ENCODE data around the gene MED12L.
"Not testable (repeated sequence)": the region's sequence is repeated elsewhere in the genome, so short reads cannot be mapped to it uniquely, and the experiment has no call there.

MED12L gene

DNA sequence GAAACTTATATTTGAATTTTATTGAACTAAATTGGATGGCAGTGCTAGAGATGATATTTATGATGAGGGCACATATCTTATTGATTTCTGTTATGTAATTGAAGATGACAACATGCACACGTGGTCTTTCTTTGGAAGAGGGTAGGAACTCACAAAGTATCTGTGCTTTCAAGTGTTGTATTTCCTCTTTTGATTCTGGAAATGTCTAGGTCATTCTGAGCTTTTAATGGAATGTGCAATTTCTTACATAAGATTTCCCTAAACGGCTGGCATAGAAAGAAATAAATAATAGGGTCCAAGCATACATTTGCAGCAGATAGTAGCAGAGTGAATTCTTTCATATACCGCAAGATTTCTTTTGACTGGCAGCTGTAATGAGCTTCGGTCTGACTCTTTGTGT is 127.7 kb downstream of the MED12L start:
- no peak for DNase-seq

DNA sequence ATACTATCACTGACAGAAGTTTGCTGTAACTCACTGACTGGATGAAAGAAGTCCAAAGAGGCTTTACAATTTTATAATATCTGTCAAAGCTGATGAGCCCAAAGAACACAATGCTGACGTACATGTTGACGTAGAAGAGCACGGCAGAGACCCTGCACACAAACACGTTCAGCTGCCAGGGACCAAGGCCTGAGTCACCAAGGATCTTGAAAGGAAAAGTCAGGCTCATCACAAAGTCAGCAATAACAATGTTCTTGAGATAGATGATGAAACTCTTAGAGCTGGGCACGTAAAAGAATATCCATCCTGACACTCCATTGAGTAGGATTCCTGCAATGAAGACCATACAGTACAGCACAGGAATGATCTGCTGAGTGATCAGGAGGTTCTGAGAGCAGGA is 128.4 kb downstream of the MED12L start:
- DNase-seq = no peak

DNA sequence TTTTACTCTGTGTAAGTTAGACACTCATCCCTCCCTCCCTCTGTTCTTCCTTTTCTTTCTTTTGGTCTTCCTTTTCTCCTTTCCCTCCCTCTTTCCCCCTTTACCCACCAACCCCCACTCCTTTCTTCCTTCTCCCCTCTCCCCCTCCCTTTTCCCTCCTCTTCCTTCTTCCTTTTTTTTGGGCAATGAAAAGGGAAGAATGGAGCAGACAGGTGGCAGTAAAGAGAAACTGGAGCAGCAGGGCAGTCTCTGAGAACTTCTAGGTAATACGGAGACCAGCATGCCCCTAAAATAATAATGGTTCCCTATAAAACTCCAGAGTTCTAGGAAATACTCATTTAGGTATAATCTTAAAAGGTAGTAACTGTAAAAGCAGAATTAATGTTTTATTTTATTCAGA is 129.0 kb downstream of the MED12L start:
- DNase-seq = no peak

DNA sequence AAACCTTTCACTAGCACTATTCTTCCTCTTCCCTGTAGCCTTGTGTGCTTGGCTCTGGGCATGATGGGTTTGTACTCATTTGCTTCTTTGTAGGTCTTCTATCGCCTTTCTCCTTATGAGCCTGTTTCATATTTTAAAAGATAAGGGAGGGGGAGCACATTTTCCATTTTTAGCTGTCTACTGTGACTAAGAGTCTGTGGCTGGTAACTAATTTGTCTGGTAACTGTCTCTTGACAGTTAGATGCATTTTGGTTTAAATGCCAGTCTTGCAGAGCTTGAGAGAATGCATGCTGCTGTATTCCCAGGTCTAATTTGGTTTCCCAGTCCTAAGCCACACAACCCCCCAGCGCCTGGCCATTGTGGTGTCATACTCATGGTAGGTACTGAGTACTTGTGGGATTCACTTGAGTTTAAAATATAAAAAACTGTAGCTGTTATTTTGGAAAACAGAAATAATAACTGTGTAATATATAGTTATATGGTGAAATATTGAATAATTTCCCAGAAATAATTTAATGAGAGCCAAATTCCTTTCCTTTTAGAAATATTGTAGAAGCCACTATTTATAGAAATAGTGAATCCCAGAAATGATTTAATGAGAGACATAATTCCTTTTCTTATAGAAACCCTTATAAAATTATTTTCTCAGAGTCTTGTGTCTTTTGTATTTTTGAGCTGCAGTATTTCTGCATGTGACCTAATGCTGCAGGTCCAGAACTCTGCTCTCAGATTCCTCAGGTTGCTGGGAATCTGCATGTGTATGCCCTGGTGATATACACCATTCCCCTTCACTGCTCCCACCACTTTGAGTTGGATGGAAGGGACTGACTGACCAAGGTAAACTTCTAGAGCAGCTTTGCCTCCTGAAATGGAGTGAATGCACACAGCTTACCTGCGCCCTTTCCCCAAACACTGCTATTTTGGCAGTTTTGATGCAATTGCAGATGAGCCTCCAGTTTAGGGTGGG is 131.5 kb downstream of the MED12L start:
- DNase-seq = no peak

DNA sequence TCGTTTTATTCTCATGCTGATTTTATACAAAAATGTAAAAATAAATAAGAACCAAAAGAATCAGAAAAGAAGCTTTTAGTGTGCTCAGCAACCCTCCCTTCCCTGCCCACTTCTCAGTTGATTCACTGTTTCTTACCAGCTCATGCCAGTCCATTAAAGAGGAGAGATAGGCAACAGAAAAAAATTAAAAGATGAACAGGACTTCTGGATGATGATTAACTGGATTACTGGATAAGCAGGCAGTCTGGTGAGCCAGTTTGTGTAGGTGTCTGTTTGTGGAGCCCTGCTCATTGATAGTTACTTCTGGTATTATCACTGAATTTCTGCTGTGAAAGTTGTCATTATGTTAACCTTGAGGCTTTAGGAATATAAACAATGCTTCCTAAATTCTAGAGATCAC is 132.7 kb downstream of the MED12L start:
- no peak for DNase-seq

DNA sequence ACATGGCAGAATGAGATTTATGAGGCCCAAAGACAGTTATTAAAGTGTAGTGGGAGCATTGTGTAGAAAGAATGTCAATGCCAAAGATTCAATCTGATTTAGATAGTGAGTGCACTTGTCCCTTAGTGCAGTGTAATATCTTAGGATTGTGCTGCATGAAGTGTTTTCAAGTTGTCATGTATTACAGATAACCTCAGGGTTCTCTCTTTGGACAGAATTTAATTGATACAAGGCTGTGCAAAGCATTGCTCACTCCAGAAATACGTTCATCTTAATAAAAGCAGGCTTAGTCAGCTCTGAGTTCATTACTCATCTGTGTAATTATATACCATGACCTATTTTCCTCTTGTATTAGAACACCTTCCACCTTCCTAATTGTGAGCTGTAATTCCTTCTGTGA is 133.6 kb downstream of the MED12L start:
- no peak for DNase-seq

DNA sequence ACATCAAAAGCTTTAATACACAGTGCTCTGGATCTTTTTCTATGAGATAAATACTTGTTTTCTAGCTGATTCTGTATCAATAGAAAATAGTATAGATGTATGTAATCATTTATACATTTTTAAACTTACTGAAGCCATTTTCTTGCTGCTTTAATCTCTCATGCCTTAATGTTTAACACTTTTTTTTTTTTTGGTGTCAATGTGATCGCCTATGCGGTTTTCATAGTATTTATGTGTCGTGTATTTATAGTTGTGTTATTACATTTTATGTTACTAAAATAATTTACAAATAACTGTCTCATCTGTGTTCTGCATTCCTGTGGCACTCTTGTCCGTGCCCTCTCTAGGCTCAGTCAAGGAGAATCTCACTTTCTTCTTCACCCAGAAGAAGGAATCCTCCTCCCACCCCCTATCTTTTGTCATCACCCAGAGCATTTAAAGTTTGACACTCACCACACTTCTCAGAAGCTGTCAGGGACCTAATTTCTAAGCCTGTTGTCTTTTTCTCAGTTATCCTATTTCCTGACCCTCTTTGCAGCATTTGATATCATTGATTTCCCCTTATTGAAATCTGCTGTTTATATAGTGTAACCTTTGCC is 138.9 kb downstream of the MED12L start:
- DNase-seq = no peak

DNA sequence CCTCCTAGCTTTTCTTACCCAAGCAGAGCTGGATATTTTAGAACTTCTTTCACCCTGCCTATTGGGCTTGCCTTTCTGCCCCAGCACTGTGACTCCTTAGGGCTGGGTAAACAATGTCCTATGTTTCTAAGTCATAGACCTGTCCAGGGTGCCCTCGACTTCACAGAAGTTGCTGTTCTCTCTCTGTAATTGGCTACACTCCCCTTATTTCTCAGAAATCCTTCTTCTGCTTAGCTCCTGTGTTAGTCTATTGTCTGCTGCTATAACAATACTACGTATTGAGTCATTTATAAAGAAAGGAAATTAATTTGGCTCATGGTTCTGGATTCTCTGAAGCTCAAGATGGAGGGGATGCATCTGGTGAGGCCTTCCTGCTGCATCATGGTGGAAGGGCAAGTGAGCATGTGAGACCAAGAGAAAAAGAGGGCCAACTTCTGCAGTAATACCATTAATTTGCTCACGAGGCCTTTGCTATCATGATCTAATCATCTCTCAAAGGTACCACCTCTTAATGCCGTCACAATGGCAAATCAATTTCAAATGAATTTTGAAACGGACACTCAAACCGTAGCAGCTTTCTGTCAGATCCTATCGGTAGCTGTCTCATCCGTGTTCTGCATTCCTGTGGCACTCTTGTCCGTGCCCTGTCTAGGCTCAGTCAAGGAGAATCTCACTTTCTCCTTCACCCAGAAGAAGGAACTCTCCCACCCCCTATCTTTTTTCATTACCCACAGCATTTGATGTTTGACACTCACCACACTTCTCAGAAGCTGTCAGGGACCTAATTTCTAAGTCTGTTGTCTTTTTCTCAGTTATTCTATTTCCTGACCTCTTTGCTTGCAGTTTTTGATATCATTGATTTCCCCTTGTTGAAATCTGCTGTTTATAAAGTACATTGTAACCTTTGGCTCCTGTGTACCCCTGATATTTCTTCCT is 139.8 kb downstream of the MED12L start:
- peak in 1 of 5 donors; percentile 39 for DNase-seq

DNA sequence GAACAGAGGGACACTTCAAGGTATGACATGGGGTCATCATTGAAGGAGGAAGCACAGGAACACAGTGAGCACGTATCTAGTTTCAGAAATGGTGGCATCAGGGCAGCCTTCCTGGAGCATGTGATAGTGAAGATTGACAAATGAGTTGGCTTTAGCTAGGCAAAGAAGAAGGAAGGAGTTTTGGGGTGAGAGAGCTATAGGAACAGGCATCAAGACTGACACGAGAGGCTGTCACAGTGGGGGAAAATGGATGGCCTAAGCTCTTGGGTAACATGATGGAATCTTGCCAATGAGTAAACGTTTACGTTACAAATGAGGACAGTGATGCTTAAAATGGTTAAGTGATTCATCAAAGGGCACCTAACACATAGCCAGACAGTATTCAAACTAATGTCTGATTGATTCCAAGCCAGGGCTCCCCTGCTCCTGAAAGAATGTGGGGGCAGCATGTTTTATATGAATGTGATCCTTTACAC is 140.7 kb downstream of the MED12L start:
- no peak for DNase-seq

DNA sequence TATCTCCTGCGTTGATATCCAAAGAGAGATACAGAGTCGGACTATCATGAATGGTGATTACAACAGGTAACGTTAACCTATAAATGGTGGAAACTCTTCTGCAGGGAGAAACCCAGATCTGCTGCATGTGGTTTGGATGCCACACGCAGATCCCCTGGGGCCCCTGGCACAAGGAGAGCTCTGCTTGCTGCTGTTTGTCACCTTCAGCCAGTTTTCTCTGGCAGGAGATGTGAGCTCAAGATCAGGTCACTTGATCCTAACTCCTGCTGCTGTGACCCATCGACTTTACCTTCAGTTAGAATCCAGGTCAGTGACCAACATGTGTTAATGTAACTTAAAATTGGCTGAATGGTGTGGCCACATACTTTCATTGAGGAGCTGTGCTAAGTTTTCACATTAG is 141.4 kb downstream of the MED12L start:
- no peak for DNase-seq

DNA sequence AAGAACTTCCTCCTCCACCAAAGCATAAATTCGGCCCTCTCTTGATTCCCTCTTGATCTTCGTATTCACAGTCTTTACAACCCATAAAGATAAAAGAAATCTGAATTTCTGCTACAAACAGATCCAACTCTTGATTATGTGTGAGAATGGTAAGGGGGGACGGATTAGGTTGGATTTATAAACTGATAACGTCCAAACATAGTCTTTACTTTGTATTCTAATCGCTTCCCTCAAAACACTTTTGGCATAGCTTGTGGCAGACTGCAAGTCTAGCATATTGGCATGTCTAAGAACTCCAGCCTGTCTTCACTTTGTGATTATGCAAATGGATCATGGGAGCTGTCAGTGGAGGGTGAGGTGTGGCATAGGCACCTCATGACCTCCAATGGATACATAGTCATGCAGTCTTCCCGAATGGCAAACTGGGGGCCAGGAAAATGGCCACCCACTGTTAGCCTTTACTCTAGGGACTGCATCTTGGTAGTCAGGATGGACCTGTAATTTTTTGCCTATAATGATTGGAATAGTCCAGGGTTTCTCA is 141.9 kb downstream of the MED12L start:
- DNase-seq = no peak

DNA sequence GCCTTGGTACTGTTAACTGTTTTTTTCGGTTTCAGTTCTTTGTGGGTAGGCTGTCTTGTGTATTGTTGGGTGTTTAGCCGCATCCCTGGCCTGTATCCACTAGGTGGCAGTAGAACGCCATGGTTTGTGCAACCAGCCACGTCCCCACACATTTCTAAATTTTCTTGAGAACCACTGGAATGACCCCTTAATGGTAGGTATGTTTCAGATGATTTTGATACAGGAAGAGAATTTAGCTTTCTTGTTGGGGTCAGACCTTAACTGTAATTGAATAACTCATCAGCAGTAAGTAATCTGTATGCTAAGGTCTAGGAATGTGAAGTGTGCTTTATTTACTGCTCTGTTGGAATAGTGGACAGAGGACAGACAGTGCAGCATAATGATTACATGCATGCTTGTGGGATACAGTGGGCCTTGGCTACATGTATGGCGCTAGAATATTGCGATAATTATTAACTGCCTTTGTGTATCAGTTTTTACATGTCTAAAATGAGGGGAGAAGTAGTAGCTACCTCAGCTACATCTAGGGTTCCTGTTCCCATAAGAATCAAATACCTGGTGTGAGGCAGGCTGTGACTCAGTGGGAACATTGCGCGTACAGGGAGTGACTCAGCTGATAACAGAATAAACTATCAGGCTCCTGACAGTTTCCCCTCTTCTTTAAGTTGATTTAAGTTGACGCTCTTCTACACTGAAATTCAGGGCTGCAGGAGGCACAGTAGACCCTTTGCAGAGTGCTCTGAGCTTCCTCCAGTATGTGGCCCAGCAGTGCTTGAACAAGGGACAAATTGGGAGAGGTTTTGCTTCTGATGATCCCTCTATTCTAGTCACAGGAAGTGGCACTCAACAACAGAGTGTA is 142.6 kb downstream of the MED12L start:
- peak; percentile 28 to 84 (median 58) for DNase-seq

DNA sequence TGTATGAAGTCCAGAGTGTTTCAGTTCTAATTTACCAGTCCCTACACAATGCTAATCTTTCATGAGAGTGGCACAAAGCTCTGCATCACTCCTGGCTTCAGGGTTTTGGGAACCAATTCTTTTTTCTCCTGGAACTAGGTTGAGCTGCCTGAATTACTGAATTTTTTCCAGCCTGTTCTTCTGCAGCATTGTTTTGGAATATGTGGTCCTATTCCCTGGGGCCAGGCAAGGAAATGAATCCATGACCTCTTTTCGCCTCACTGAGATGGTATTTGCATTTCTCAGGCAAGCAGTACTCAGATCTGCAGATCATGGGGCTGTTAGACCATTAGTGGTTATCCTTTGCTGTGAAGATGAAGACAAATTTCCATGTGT is 143.2 kb downstream of the MED12L start:
- no peak for DNase-seq

DNA sequence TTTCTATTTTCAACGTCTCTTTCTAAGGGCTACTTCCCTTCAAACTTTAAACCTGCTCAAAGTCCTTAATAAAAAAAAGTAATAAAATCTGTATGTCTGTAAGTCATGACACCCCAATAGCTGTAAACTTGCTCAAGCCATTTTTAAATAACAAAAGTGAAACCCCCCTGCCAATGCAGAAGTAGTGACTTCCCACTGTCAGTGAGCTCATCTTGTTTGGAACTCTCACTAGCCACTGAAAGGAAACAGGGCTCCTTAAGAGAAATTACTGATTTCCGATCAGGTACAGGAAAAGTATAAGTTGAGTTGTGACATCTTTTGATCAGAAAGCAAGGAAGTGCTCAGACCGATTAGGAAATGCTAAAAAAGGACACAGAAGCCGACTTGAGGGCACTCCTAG is 145.2 kb downstream of the MED12L start:
- DNase-seq = peak in 1 of 5 donors; percentile 41

DNA sequence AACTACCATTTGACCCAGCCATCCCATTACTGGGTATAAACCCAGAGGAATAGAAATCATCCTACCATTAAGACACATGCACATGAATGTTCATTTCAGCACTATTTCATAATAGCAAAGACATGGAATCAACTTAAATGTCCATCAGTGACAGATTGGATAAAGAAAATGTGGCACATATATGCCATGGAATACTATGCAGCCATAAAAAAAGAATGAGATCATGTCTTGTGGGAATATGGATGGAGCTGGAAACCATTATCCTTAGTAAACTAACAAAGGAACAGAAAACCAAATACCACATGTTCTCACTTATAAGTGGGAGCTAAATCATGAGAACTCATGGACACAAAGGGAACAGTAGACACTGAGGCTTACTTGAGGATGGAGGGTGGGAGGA is 146.9 kb downstream of the MED12L start:
- not testable (repeated sequence) for DNase-seq

DNA sequence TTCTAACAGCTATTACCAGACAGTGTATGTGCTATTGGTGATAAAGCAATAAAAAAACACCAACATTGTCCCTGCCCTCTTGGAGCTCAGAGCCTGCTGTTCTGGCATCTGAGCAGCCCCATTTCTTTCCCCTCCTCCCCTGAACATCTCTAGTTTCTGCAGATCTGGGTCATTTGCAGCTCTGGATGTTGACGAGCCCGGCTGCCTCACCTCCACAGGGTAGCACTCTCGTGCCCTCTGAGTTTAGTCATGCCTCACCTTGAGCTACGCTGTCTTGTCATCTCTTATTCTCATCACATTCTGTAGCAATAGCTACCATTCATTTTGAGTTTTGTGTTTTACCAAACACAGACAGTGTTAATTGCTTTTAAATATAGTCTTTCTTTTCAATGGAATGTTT is 147.5 kb downstream of the MED12L start:
- no peak for DNase-seq

DNA sequence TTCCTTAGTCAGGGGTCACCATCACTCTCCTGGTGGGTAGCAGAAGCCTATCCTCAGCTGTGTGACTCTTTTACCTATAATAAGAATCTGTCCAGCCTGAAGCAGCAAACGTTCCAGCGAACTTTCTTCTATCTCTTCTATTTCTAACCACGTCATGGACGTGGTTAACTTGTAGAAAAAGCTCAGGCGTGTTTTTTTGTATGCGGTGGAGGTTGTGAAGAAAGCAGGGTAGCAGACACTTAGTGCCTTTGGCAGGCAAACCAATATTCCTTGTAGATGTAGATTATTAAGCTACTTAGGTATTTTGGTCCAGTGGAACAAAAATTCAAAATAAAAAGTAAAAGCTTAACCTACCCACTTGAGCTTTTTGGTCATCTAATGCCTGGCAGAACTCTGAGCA is 149.4 kb downstream of the MED12L start:
- DNase-seq = no peak

DNA sequence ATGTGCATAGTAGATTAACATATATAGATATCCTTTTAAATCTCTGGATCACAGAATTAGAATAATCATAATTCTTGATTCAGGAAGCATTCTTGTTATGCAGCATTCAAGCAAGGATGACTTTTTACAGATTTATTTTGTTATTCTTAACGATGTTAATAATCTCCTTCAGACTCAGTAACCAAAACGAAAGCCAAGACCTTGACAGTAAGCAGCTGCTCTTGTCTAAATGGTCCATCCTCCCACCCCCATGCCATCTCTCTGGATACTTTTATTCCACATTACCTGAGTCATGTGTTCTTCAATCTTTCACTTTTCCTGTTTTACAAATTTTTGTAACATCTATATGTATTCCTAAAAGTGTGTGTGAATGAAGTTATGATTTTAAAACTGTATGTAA is 150.9 kb downstream of the MED12L start:
- DNase-seq = no peak

DNA sequence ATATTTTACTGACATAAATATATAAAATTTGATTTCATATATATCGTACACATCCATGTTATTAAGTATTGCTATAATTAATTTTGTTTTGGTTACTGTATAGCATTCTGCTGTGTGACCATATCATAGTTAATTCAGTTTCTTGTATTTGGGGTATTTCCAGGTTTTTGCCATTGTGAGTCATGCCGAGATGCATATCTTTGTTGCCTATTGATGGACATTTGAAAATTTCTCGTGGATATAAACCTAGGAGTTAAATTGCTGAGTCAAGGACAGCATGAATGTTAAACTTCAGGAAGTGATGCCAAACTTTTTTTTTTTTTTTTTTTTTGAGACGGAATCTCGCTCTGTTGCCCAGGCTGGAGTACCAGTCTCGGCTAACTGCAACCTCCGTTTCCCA is 151.3 kb downstream of the MED12L start:
- no peak for DNase-seq

DNA sequence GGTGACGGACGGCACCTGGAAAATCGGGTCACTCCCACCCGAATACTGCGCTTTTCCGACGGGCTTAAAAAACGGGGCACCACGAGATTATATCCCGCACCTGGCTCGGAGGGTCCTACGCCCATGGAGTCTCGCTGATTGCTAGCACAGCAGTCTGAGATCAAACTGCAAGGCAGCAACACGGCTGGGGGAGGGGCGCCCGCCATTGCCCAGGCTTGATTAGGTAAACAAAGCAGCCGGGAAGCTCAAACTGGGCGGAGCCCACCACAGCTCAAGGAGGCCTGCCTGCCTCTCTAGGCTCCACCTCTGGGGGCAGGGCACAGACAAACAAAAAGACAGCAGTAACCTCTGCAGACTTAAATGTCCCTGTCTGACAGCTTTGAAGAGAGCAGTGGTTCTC is 156.5 kb downstream of the MED12L start:
- not testable (repeated sequence) for DNase-seq

DNA sequence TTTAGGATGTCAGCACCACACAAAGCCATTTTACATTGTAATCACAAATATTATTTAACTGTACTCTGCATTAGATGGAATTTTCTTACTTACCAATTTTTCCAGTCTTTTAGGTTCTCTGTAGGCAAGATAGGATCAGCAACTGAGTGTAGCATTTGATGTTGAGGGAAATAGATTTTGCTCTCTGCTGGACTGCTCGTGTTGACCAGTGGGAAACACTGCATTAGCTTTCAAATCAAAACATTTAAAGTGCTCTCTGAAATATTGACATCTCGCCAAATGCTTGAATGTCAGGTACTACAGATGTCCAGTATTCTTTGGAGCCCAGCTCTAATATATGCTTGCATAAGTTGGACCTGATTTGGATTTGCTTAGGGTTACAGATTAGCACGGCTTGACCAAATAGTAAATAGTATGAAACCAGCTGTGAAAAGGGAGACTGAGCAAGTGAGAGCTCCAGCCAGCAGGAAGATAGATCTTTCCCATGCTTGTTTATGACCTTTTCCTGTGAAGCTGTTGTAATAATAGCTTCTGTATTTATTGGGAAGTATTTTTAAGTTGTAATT is 163.4 kb downstream of the MED12L start:
- no peak for DNase-seq
